ENCODE results near the gene PXMP2.

DNA sequence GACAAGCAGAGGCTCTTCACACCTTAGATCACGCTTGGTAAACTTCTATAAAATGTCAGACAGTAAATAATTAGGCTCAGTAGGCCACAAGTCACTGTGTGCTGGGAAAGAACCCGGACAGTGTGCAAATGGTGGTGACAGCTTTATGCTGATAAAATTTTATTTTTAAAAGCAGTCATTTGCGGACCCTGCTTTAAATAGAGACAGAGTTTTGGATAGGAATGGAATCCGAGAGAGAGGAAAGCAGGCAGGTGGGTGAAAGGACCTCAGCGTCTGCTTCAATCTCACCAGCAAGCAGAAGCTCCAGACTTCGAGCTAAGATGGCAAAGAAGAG is 52.9 kb downstream of the PXMP2 start:
- TF ChIP-seq, protein P1, sequence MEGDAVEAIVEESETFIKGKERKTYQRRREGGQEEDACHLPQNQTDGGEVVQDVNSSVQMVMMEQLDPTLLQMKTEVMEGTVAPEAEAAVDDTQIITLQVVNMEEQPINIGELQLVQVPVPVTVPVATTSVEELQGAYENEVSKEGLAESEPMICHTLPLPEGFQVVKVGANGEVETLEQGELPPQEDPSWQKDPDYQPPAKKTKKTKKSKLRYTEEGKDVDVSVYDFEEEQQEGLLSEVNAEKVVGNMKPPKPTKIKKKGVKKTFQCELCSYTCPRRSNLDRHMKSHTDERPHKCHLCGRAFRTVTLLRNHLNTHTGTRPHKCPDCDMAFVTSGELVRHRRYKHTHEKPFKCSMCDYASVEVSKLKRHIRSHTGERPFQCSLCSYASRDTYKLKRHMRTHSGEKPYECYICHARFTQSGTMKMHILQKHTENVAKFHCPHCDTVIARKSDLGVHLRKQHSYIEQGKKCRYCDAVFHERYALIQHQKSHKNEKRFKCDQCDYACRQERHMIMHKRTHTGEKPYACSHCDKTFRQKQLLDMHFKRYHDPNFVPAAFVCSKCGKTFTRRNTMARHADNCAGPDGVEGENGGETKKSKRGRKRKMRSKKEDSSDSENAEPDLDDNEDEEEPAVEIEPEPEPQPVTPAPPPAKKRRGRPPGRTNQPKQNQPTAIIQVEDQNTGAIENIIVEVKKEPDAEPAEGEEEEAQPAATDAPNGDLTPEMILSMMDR (IDR thresholded peaks at IDR 0.05), result no peak
- no peak for TF ChIP-seq POLR2A (IDR thresholded peaks at IDR 0.05)
